LoVo (cell line): ENCODE data around the gene GSTO2.
A peak's percentile ranks its signal among the peaks of the same experiment; 100 is the strongest.
"Not testable (repeated sequence)": the region's sequence is repeated elsewhere in the genome, so short reads cannot be mapped to it uniquely, and the experiment has no call there.

Experiments
- DNase-seq: peaks from one replicate; pipeline ENCODE4 v3.0.0-alpha.2; 2016; ENCODE audit warnings: low spot score

The GSTO2 gene

DNA sequence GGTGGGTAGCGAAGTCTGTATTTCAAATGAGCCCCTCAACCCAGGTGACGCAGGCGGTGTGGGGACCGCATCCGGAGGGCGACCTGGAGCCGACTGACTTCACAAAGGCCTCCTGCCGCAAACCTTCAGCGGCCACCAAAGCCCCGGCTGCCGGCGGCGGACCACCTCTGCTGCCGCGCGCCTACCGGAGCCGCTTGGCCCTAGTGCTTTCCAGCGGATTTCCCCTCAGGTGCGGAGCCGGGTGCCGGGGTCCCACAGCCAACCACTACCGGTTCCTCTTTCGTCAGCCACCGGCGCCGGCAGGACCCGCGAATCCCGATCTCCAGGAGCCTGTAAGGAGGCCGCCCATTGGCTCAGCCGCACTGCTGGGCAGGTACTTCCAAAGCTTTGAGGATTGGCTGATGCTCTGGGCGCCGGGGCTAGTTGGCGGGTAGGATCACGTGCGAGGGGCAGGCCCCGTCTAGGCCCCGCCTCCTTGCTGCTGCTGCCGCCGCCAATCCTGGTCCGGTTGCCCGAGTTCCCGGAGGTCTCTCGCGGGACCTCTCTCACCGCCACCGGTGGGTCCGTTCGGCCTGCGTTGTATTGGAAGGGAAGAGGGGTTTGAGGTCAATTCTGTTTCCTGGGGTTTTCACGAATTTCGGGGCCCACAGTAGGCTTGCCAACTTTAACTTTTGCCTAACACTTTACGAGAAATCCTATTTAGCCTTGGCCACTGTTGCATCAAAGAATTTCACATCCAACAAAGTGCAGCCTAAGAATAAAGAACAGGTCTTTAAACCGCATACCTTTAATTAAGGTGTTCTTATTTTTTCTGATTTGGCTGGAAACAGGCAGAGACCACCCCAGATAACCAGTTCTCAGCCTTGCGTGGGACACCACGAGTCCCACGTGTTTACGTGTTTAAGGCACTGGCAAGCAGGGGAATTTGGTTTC lies at the start of gene GSTO2:
Gene GSTO2 (plus strand): TSS at position 472 of the 933 bp plus-strand sequence. CDS start 5,732 bp downstream, outside the sequence.
- DNase-seq = peak; percentile 99

DNA sequence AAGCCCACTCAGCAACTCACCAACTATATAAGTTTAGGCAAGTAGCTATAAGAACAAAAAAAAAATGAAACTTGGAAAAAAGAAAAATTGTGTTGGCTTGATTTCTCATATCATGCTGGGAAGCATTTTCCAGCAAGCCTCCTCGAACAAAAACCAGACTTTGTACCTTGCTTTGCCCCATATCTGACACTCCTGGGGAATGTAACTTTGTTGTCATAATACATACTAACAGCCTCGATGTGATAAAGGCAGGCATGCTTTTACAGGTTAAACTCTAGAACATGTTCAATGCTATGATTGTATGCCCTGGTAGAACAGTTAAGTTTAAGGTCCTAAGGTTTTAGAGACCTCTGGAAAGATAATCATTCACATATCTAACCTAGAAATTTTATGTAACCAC lies 48.5 kb upstream of the GSTO2 start:
- DNase-seq = no peak

DNA sequence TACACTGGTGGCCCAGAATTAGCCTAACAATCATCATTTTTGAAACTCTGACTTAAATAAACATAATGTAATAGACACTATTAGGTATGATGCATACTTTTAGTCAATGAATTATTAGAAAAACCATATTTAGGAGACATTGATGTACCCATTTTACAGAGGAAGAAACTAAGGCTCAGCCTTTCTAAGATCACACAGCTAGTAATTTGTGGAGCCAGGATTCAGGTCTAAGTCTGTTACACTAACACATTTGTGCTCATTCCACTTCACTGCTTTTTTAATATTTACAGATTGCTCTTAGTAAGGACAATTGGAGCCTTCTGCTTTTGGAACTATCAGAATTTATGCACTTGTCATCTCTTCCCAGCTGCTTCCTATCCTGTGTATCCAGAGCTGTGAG lies 45.7 kb upstream of the GSTO2 start:
- no peak for DNase-seq

DNA sequence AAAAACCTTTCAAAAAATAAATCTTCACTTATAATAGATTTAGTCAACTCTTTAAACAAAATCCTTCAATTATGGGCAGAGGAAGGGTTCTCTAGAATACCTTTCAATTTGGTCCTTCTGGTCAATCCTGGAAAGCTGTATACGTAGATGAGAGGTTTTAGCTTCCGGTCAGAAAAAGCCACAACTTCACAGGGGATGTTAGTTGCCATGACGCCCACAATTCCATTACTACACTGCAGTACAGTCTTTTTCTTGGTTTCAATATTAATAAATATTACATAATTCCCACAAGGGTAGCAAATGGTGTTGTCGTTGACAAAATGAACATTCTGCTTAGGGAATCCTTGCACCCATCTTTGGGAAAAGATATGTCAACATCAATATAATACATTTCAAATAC lies 38.5 kb upstream of the GSTO2 start:
- DNase-seq = no peak

DNA sequence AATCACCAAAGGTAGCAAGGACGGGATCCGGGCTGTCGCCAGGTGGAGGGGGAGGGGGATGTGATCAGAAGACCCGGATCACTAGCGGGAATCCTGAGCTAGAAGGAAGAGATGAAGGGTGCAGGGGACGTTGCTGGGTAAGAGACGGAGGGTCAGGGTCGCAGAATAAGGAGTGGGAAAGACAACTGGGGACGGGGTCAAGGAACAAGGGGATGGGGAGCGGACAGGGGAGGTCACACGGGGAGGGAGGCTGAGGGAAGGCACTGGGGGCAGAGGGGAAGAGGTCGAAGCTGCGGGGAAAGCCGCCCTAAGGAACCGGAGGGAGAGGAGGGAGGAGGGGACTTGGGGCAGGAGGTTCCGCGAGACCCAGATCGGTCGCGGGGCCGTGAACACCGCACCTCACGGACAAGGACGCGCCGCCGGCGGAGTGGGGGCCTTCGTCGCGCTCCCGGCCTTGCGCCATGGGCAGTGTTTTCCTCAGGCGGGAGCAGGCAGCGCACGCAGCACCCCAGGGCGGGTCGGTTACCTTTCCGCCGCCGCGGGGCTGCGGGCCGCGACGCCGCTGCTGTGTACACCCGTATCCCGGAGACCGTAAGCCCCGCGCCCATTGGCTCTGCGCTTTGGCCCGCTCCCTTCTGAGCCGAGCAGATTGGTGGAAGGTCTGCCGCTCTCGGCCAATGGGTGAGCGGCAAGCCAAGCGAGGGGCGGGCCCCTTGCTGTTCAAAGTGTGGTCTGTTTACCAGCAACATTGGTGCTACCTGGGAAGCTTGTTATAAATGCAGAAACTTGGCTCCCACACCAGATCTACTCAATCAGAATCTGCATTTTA lies 37.0 kb upstream of the GSTO2 start, which contains the start of gene CFAP43:
Gene CFAP43 (minus strand): TSS at position 581 of the 829 bp plus-strand sequence. CDS start 118 bp downstream, at position 463.
- DNase-seq = peak; percentile 97

DNA sequence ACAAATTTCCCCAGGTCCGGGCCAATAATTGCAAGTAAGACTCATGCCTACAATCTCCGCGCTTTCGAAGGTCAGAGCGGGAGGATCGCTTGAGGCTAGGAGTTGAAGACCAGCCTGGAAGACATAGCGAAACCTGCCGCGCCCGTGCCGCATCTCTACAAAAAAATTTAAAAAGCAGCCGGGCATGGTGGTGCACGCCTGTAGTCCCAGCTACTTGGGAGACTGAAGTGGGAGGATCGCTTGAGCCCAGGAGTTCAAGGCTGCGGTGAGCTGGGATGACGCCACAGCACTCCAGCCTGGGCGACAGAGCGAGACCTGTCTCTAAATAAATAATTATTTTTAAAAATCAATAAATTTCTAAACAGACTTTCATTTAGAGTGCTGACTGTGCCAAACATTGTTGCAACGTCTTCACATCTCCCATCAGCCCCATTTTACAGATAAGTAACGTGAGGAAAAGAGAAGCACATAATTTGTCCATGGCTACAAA lies 36.3 kb upstream of the GSTO2 start:
- no peak for DNase-seq

DNA sequence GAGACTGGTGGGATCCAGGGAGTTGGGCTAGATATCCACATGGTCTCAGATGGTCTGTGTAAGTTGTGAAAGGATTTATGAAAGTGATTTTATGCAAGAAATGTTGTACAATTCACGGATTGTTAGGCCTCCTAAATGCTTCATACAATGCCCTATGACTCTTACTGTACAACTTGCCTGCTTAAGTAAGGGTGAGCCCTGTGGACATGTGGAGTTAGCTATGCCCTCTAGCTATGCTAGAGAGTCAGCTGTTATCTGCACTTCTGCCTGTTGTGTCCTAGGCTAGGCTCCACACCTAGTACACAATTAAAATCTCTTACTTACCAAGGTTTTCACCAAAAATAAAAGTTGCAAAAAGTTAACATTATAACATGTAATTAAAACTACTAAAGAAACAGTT lies 35.2 kb upstream of the GSTO2 start:
- DNase-seq = no peak

DNA sequence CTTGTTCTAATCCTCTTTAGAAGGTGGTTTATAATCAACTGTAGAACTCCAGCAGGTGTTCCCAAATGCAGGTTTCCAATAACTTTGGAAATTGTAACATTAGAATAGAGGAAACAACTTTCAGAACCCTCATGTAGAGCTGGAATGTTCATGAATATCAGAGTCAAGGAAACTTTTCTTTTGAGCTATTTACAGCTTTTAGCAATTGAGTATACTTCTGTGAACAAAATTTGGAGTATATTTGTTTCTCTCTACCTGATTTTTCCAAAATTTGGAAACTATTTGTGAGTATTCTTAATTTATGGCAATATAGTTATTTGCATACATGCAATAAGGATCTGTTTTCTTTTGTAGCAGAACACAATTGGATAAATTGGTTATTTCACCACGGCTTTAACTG lies 34.0 kb upstream of the GSTO2 start:
- no peak for DNase-seq

DNA sequence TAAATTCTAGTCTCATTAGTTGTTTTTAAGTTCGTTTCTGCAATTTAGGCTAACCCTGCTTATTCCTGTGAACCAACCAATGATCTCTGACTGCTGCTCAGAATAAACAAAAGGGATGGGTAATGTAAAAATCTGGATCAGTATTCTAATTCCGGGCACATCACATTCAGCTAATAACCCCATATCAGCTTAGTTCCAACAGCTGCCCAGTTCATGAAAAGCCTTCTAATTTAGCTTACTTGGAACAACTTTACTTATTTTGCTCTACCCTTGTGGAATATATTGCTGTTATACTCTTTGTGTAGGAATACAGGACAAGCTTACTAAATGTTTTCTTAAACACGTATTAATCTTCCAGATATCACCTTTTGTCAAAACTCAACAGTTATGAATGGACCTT lies 33.2 kb upstream of the GSTO2 start:
- no peak for DNase-seq

DNA sequence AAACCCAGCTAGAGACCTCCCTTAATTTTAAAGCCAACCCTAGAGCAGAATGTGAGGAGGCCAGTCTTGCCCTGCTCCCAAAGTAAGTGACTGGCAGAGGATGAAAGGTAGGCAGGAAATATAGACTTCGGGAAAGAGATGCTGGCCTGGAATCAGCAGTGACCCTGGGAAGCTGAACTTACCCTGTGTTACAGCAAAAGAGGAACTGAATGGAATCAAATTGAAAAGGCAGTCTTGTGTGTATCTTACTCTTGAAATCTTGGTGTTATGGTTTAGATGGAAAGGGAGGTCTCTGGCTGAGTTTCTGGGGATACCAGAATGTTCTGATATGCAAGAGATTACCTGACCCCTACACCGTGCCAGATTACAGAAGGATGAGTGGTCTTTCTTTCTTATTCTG lies 28.9 kb upstream of the GSTO2 start:
- no peak for DNase-seq

DNA sequence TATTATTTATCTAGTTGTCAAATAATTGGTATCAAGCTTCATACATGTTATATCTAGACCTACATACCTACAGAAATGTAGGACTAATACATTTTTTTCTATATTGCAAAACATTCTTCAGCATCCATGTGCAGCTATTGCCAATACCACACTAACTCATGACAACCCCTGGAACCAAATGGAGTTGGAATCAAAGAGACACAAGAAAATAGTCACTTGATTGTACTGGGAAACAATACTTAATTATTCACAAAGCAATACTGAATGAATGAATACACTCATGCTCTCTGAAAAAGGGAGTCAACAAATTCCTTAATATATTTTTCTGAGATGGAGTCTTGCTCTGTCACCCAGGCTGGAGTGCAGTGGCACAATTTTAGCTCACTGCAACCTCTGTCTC lies 26.4 kb upstream of the GSTO2 start:
- DNase-seq = no peak

DNA sequence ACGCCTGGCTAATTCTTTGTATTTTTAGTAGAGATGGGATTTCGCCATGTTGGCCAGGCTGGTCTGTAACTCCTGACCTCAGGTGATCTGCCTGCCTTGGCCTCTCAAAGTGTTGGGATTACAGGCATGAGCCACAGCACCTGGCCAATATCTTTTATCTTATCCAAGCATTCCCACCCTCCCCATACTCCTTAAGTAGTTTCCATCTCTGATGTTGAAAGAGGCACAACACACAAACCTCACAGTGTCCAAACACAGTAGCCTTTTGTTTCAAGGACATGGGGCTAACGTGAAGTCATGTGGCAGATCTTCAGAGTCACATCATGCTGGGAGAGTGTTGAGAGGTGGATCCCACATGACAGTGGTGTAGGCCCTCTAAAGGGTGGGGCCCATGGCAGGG lies 26.0 kb upstream of the GSTO2 start:
- not testable (repeated sequence) for DNase-seq

DNA sequence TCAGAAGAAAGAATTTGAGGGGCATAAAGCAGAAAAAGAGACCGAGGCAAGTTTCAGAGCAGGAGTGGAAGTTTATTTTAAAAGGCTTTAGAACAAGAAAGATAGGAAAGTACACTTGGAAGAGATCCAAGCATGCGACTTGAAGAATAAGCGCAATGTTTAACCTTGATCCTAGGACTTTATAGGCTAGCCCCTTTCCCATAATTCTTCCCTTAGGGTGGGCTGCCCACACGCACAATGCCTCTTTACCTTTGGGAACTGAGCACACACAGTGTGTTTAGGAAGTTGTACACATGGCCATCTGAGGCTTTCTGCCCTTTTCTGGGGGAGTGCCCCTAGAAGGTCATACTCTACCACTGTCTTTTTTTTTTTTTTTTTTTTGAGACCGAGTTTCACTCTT lies 25.5 kb upstream of the GSTO2 start:
- no peak for DNase-seq

DNA sequence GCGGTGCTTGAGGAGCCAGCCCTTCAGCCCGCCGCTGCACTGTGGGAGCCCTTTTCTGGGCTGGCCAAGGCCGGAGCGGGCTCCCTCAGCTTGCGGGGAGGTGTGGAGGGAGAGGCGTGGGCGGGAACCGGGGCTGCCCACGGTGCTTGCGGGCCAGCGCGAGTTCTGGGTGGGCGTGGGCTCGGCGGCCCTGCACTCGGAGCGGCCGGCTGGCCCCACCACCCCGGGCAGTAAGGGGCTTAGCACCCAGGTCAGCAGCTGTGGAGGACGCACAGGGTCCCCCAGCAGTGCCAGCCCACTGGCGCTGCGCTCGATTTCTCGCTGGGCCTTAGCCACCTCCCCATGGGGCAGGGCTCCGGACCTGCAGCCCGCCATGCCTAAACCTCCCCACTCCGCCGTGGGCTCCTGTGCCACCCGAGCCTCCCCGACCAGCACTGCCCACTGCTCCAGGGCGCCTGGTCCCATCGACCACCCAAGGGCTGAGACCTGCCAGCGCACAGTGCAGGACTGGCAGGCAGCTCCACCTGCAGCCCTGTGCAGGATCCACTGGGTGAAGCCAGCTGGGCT lies 23.8 kb upstream of the GSTO2 start:
- DNase-seq = no peak

DNA sequence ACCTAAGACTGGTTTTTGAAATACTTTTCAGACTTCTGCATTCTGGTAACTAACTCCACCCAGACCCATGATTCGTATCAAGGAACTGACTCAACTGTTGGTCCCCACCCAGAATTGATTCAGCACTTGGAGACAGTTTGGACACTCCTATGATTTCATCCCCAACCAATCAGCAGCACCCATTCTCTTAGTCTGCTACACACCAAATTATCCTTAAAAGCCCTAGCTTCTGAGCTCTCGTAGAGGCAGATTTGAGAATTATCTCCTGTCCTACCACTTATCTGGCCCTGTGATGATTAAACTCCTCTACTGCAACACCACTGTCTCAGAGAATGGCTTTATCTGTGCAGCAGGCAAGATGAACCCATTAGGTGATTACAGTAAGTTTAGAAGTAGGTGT lies 22.0 kb upstream of the GSTO2 start:
- DNase-seq = no peak

DNA sequence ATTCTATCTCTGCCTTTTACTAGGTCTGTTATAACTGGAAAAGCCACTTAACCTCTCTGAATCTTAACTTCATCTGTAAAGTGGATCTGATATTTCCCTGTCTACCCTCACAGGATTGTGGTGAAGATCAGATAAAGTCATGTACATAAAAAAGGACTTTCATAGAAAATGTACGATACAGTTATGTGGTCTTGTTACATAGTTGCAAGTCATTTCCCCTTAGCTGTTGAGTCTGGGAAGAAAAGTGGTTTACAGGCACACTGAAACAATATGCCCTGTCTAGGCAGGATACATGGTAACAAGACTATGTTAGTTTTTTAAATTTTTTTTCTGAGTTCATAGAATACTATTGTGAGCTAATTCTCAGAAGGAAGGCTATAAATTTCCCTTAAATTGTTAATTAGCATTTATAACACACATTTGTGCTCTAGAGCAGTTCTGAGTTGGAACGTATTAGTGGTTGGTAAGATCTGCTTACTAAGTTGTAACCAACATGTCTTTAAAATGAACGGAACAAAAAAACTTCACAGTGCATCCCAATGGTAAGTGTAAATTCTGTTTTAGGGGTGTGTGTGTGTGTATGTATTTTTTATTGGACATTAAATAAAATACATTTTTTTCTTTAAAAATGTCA lies 21.4 kb upstream of the GSTO2 start:
- no peak for DNase-seq

DNA sequence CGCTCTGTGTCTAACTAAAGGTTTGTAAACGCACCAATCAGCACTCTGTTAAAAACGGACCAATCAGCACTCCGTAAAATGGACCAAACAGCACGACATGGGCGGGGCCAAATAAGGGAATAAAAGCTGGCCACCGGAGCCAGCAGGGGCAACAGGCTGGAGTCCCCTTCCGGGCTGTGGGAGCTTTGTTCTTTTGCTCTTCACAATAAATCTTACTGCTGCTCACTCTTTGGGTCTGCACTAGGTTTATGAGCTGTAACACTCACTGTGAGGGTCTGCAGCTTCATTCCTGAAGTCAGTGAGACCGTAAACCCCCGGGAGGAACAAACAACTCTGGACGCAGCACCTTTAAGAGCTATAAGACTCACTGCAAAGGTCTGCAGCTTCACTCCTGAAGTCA lies 20.1 kb upstream of the GSTO2 start:
- not testable (repeated sequence) for DNase-seq

DNA sequence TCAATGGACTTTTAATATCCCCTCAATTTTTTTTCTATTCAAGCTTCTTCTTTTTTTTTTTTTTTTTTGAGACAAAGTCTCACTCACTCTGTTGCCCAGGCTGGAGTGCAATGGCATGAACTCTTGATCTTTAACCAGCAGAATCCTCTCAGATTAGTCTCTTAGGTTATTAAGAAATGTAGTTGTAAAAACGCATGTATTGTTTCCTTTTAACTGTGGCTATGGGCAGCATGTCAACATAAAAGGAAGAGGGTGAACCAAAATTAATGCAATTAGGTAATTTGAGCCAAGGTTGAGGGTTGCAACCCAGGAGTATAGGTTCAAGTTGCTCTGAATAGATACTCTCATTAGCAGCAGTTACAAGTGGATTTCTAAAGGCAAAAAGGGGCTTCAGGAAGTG lies 18.6 kb upstream of the GSTO2 start:
- DNase-seq = no peak

DNA sequence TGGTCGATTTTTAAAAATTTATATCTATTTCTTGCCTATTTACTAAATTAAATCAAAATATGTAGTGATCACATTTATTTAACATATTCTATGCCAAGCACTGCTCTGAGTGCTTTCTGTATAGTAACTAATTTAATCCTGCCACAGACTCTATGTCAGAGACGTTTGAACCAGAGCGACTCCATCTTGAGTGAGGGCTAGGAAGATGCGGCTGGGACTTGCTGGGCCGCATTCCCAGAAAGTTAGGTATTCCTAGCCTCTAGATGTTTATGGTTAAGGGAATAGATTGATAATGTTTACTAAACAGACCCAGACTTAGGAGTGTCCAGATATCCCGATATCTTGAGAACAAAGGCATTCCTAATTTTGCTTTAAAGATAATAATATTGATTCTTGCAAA lies 17.5 kb upstream of the GSTO2 start:
- no peak for DNase-seq

DNA sequence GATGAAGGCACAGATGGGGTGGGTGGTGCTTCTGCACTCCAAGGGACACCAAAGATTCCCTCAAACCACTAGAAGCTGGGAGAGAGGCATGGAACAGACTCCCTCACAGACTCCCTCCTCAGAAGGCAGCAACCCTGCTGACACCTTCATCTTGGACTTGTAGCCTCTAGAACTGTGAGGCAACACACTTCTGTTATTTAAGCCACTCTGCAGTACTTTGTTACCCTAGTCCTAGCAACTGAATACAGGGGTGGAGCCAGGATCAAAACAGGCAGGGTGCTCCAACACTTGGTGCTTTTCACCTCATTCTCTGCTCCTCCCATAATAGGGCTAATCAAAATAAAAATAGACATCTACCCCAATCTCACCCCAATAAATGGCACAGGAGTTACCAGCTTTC lies 16.6 kb upstream of the GSTO2 start:
- DNase-seq = no peak

DNA sequence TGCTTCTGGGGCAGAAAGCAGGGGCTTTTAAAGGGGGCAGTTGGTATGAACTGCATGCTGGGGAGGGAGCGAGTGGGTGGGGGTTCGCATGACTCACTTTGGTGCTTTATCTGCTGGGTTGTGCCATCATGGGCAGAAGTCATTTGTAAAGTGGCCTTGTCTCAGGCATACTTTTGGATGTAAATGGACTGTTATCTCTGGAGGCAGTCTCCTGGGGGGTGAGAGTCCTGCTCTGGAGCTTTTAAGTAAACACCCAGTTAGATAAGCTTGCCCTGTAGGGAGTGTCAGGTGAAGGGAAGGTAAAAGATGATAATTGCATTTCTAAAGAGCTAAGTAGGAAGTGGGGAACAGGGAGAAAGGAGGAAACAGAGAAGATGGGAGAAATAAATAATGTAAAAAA lies 15.9 kb upstream of the GSTO2 start:
- no peak for DNase-seq
